ENCODE results near the gene KCNJ1.

The KCNJ1 gene

GRCh38 chr11:128841461-128842072, 25.5 kb downstream of the KCNJ1 start:
- Histone ChIP-seq H3K4me3 (replicated peaks; ENCODE audit: low read depth, low read length) (no peak overlapping the region), H3K27me3 (replicated peaks; ENCODE audit: control insufficient read depth, insufficient read depth, low read length) (no peaks in the 10 kb centered on the region), H3K36me3 (ENCODE audit: control insufficient read depth, insufficient read depth, low read length) (no peaks in the 10 kb centered on the region)
- TF ChIP-seq, protein P1, sequence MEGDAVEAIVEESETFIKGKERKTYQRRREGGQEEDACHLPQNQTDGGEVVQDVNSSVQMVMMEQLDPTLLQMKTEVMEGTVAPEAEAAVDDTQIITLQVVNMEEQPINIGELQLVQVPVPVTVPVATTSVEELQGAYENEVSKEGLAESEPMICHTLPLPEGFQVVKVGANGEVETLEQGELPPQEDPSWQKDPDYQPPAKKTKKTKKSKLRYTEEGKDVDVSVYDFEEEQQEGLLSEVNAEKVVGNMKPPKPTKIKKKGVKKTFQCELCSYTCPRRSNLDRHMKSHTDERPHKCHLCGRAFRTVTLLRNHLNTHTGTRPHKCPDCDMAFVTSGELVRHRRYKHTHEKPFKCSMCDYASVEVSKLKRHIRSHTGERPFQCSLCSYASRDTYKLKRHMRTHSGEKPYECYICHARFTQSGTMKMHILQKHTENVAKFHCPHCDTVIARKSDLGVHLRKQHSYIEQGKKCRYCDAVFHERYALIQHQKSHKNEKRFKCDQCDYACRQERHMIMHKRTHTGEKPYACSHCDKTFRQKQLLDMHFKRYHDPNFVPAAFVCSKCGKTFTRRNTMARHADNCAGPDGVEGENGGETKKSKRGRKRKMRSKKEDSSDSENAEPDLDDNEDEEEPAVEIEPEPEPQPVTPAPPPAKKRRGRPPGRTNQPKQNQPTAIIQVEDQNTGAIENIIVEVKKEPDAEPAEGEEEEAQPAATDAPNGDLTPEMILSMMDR (IDR thresholded peaks at IDR 0.05; ENCODE audit: insufficient read depth, low read length, poor library complexity, severe bottlenecking), result no peak
- peak; percentile 58 for DNase-seq (ENCODE audit: extremely low read depth, insufficient read length)

GRCh38 chr11:128840783-128841182, 26.3 kb downstream of the KCNJ1 start:
- TF ChIP-seq, protein P1 (IDR thresholded peaks at IDR 0.05; ENCODE audit: insufficient read depth, low read length, poor library complexity, severe bottlenecking), result no peak
- DNase-seq (ENCODE audit: extremely low read depth, insufficient read length), result no peak
- Histone ChIP-seq H3K27me3 (replicated peaks; ENCODE audit: control insufficient read depth, insufficient read depth, low read length) (no peaks in the 10 kb centered on the region), H3K4me3 (replicated peaks; ENCODE audit: low read depth, low read length) (no peak overlapping the region), H3K36me3 (ENCODE audit: control insufficient read depth, insufficient read depth, low read length) (no peaks in the 10 kb centered on the region)

DNA sequence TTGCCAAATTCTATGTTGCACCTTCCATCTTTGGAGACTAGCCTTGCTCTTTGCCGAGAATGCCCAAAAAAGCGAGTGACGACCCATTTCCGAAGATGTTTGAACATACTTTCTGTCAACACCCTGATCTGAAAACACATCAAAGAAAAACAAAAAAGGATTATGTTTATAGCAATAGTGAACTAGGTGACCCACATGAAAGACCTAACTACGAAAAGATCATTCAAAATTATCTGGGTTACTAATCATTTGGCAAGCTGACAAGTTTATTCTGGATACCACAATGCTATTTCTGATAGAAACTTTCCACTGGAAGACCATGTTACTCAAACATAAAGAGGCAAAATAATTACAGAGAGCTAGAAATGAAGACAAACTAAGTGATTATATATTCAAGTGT, 27.0 kb downstream of the KCNJ1 start:
- Histone ChIP-seq H3K36me3 (ENCODE audit: control insufficient read depth, insufficient read depth, low read length) (no peaks in the 10 kb centered on the region), H3K4me3 (replicated peaks; ENCODE audit: low read depth, low read length) (no peak overlapping the region), H3K27me3 (replicated peaks; ENCODE audit: control insufficient read depth, insufficient read depth, low read length) (no peaks in the 10 kb centered on the region)
- DNase-seq (ENCODE audit: extremely low read depth, insufficient read length), result no peak
- TF ChIP-seq, protein P1 (IDR thresholded peaks at IDR 0.05; ENCODE audit: insufficient read depth, low read length, poor library complexity, severe bottlenecking), result no peak

DNA sequence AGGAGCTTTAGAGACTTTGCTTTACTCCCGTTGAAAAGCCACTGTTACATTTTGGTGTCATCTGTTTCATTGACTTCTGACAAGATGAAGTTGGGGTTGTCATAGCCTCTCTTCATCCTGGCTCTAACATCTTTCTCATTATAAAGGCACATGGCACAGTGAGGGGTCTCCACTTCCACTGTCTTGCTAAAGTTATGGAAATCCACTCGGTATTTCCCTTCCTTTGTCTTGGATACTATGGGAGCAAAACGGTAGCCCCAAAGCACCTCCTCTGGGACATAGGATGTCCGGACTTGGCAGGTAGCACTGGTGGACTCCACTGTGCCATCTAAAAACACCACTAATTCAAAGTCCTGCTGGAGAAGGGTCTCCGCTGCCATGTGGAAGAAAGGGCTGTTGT, 28.0 kb downstream of the KCNJ1 start:
- Histone ChIP-seq H3K36me3 (ENCODE audit: control insufficient read depth, insufficient read depth, low read length) (no peaks in the 10 kb centered on the region), H3K27me3 (replicated peaks; ENCODE audit: control insufficient read depth, insufficient read depth, low read length) (no peaks in the 10 kb centered on the region), H3K4me3 (replicated peaks; ENCODE audit: low read depth, low read length) (no peak overlapping the region)
- TF ChIP-seq, protein P1 (IDR thresholded peaks at IDR 0.05; ENCODE audit: insufficient read depth, low read length, poor library complexity, severe bottlenecking), result no peak
- no peak for DNase-seq (ENCODE audit: extremely low read depth, insufficient read length)

GRCh38 chr11:128837627-128838026, 29.5 kb downstream of the KCNJ1 start:
- Histone ChIP-seq H3K36me3 (ENCODE audit: control insufficient read depth, insufficient read depth, low read length) (no peaks in the 10 kb centered on the region), H3K4me3 (replicated peaks; ENCODE audit: low read depth, low read length) (no peak overlapping the region), H3K27me3 (replicated peaks; ENCODE audit: control insufficient read depth, insufficient read depth, low read length) (no peaks in the 10 kb centered on the region)
- no peak for DNase-seq (ENCODE audit: extremely low read depth, insufficient read length)
- TF ChIP-seq, protein P1 (IDR thresholded peaks at IDR 0.05; ENCODE audit: insufficient read depth, low read length, poor library complexity, severe bottlenecking), result no peak
